Activated CD8-positive, alpha-beta T cell treated with anti-CD3 and anti-CD28 coated beads for 36 hours (primary cell): ENCODE data around the gene GABRR3. TPM values are rescaled to one million over a fixed set of nuclear protein-coding genes. Genes with fewer than 3 reads are reported as not detected.

Experiments used
- ATAC-seq: fragments of 200-7000 bp; cut with Tn5 transposase; one replicate; pipeline ENCODE4 v1.10.0; 2021; ENCODE audit warnings: mild to moderate bottlenecking, moderate library complexity
- CTCF ChIA-PET: fragments of 350-600 bp; sonication (Branson Sonifier 250); formaldehyde crosslinking; loops from one replicate; lab custom pipeline; 2021; ENCODE audit warnings: antibody characterized with exemption; lab: Charles Lee
- POLR2A ChIA-PET: fragments of 350-600 bp; sonication (Branson Sonifier 250); formaldehyde crosslinking; loops from one replicate; lab custom pipeline; 2021; ENCODE audit warnings: antibody characterized with exemption; lab: Charles Lee
- DNase-seq: peaks from one replicate; pipeline ENCODE4 v3.0.0-alpha.2; 2020
- H3K27ac Mint-ChIP-seq: one replicate; pipeline ENCODE4 v1.8.0; 2021; ENCODE audit warnings: mild to moderate bottlenecking, mixed read lengths
- H3K27me3 Mint-ChIP-seq: one replicate; pipeline ENCODE4 v1.8.0; 2021; ENCODE audit warnings: mixed read lengths
- H3K36me3 Mint-ChIP-seq: one replicate; pipeline ENCODE4 v1.8.0; 2021; ENCODE audit warnings: low read depth, mixed read lengths
- H3K4me1 Mint-ChIP-seq: one replicate; pipeline ENCODE4 v1.8.0; 2021; ENCODE audit warnings: low read depth, mixed read lengths
- H3K4me3 Mint-ChIP-seq: one replicate; pipeline ENCODE4 v1.8.0; 2021; ENCODE audit warnings: mild to moderate bottlenecking, moderate library complexity, mixed read lengths
- H3K9me3 Mint-ChIP-seq: one replicate; pipeline ENCODE4 v1.8.0; 2021; ENCODE audit warnings: mixed read lengths
- CTCF ChIP-seq: fragments of 200-600 bp; IDR thresholded peaks from one replicate; pipeline ENCODE4 v1.8.0; 2022; ENCODE audit warnings: antibody characterized with exemption, mild to moderate bottlenecking
- intact Hi-C: fragments of 100-400 bp; cut with micrococcal nuclease; formaldehyde crosslinking; loops from one replicate; pipeline ENCODE4 v1.10.0; 2022
- total RNA-seq, 2 experiments: library from RNA; stranded (reverse); gene quantifications; one replicate each; pipeline ENCODE4 v1.2.3, GENCODE V29; 2021

Gene GABRR3
- total RNA-seq, 2 experiments from 2014 or later = not detected

GRCh38 chr3:97952280-97952679, 82.8 kb downstream of the GABRR3 start:
- H3K4me3 Mint-ChIP-seq = no peak overlapping the region
- ATAC-seq (no peak), DNase-seq (no peak)
- no peaks in the 10 kb centered on the region for H3K9me3 Mint-ChIP-seq
- H3K4me1 Mint-ChIP-seq = no peaks in the 10 kb centered on the region
- H3K27ac Mint-ChIP-seq = no peak overlapping the region
- no peaks in the 10 kb centered on the region for H3K27me3 Mint-ChIP-seq
- H3K36me3 Mint-ChIP-seq = peaks cover 51% of the 10 kb centered on the region
- intact Hi-C loops = loop anchor here (5.0 kb wide), 1 partner anchor 70 kb away; no protein-coding TSS in a partner anchor
- ChIA-PET POLR2A (interaction anchor here (1.3 kb wide), 1 partner anchor 10 kb away, joined by 4 read pairs; no protein-coding TSS in a partner anchor), CTCF (interaction anchor here (3.2 kb wide), 1 partner anchor 72 kb away, joined by 21 read pairs; no protein-coding TSS in a partner anchor)
- no peak for TF ChIP-seq CTCF

GRCh38 chr3:97950360-97950759, 84.8 kb downstream of the GABRR3 start:
- intact Hi-C loops = loop anchor here (5.0 kb wide), 1 partner anchor 72 kb away; no protein-coding TSS in a partner anchor
- TF ChIP-seq CTCF = no peak
- H3K4me3 Mint-ChIP-seq = no peak overlapping the region
- peaks cover 57% of the 10 kb centered on the region for H3K36me3 Mint-ChIP-seq
- H3K9me3 Mint-ChIP-seq = no peaks in the 10 kb centered on the region
- no peak for DNase-seq
- H3K4me1 Mint-ChIP-seq = no peaks in the 10 kb centered on the region
- ChIA-PET POLR2A (interaction anchor here (1.6 to 1.8 kb wide), 2 partner anchors 13 to 18 kb away, joined by 4 read pairs; no protein-coding TSS in a partner anchor), CTCF (interaction anchor here (1.0 to 3.2 kb wide), 6 partner anchors 10 to 74 kb away, joined by 3 to 21 read pairs (median 4); no protein-coding TSS in a partner anchor)
- ATAC-seq = no peak
- no peaks in the 10 kb centered on the region for H3K27me3 Mint-ChIP-seq
- H3K27ac Mint-ChIP-seq = no peak overlapping the region

GRCh38 chr3:97949743-97950142, 85.4 kb downstream of the GABRR3 start:
- ATAC-seq (no peak), DNase-seq (no peak)
- CTCF ChIA-PET = interaction anchor here (1.0 to 2.3 kb wide), 3 partner anchors 10 to 61 kb away, joined by 3 to 5 read pairs (median 4); no protein-coding TSS in a partner anchor
- Mint-ChIP-seq H3K4me3 (no peak overlapping the region), H3K36me3 (peaks cover 57% of the 10 kb centered on the region), H3K27me3 (no peaks in the 10 kb centered on the region), H3K4me1 (no peaks in the 10 kb centered on the region), H3K27ac (no peak overlapping the region), H3K9me3 (no peaks in the 10 kb centered on the region)
- intact Hi-C loops = loop anchor here (5.0 kb wide), 1 partner anchor 73 kb away; no protein-coding TSS in a partner anchor
- POLR2A ChIA-PET = interaction anchor here (1.6 kb wide), 1 partner anchor 13 kb away, joined by 4 read pairs; no protein-coding TSS in a partner anchor
- TF ChIP-seq CTCF = no peak

- Mint-ChIP-seq H3K9me3 (no peaks in the 10 kb centered on the region), H3K27ac (no peak overlapping the region), H3K36me3 (peaks cover 56% of the 10 kb centered on the region), H3K27me3 (no peaks in the 10 kb centered on the region), H3K4me1 (no peaks in the 10 kb centered on the region), H3K4me3 (no peak overlapping the region)
- ATAC-seq (no peak), DNase-seq (no peak)
- intact Hi-C loops = no loop called here
- no peak for TF ChIP-seq CTCF
- POLR2A ChIA-PET = no interaction called here
- CTCF ChIA-PET = no interaction called here
These were observed 86.0 kb downstream of the GABRR3 start for GRCh38 chr3:97949110-97949485.

GRCh38 chr3:97948351-97949109, 86.6 kb downstream of the GABRR3 start:
- TF ChIP-seq CTCF = no peak
- ChIA-PET CTCF (interaction anchor here (0.9 kb wide), 1 partner anchor 59 kb away, joined by 3 read pairs; no protein-coding TSS in a partner anchor), POLR2A (no interaction called here)
- intact Hi-C loops = no loop called here
- no peak for DNase-seq
- Mint-ChIP-seq H3K4me1 (no peaks in the 10 kb centered on the region), H3K9me3 (no peaks in the 10 kb centered on the region), H3K36me3 (peaks cover 60% of the 10 kb centered on the region), H3K4me3 (no peak overlapping the region), H3K27me3 (no peaks in the 10 kb centered on the region), H3K27ac (no peak overlapping the region)
- no peak for ATAC-seq
